ENCODE results near the gene C12orf42.

- TF ChIP-seq FOXK1 (CRISPR knock-in tag; IDR thresholded peaks at IDR 0.05), result no peak
- TF ChIP-seq RORB (CRISPR knock-in tag; IDR thresholded peaks at IDR 0.05), result no peak
- TF ChIP-seq CTCF (IDR thresholded peaks at IDR 0.05), result no peak
- TF ChIP-seq, protein P1, sequence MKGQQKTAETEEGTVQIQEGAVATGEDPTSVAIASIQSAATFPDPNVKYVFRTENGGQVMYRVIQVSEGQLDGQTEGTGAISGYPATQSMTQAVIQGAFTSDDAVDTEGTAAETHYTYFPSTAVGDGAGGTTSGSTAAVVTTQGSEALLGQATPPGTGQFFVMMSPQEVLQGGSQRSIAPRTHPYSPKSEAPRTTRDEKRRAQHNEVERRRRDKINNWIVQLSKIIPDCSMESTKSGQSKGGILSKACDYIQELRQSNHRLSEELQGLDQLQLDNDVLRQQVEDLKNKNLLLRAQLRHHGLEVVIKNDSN (CRISPR knock-in tag; IDR thresholded peaks at IDR 0.05), result no peak
- no peak for TF ChIP-seq ATF1 (CRISPR knock-in tag; IDR thresholded peaks at IDR 0.05)
- TF ChIP-seq E2F4 (CRISPR knock-in tag; IDR thresholded peaks at IDR 0.05; ENCODE audit: borderline replicate concordance, low read depth), result no peak
- no peak for TF ChIP-seq JAZF1 (CRISPR knock-in tag; IDR thresholded peaks at IDR 0.05)
- no peak for TF ChIP-seq SMAD3 (CRISPR knock-in tag; IDR thresholded peaks at IDR 0.05; ENCODE audit: borderline replicate concordance)
Observed at GRCh38 chr12:103282124-103282523, 213.6 kb downstream of the C12orf42 start.
